ENCODE results near the gene FAM229A. TPM values are rescaled to one million over a fixed set of nuclear protein-coding genes. Genes with fewer than 3 reads are reported as not detected.

The FAM229A gene
- total RNA-seq, 2 experiments from 2014 or later, result 3.6 to 4.2 TPM

DNA sequence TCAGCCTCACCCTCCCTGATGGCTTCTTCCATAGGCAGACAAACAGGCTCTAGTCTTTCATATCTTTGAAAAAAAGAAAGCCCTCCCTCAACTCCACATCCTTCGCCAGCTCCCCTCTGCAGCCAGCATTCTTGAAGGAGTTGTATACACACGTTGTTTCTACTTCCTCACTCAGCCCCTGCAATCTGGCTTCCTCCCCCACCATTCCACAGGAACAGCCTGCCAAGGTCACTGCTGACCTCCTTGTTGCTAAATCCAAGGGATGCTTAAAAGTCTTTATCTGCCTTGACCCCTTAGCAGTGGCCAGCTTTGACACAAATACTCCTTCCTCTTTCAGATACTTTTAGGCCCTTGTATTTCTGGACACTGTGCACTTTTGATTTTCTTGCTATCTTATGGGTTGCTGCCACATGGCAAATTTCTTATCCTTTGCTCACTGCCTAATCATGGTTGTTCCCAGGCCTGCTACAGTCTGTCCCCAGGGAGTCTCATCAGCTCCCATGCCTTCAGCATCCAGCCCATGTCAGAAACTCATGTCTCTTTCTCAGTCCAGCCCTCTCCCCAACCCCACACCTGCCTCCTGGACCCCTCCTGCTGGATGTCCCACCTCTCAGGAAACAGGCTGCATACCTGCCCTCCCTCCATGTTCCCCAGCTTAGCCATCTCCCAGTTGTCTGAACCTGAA, 8.3 kb downstream of the FAM229A start:
- Mint-ChIP-seq H3K27me3 (no peaks in the 10 kb centered on the region), H3K4me3 (no peak overlapping the region), H3K27ac (no peak overlapping the region), H3K9me3 (peaks cover 4% of the 10 kb centered on the region), H3K36me3 (no peaks in the 10 kb centered on the region), H3K4me1 (ENCODE audit: low read depth) (peaks cover 24% of the 10 kb centered on the region)
- POLR2A ChIA-PET, result interaction anchor here (1.4 to 2.4 kb wide), 2 partner anchors 17 to 18 kb away, joined by 3 to 9 read pairs; partner anchors contain the start of gene MARCKSL1
- no peak for DNase-seq
- CTCF ChIA-PET, result interaction anchor here (0.5 to 1.6 kb wide), 2 partner anchors 10 to 138 kb away, joined by 3 to 7 read pairs; no protein-coding TSS in a partner anchor
- intact Hi-C loops (cut with micrococcal nuclease), result no loop called here

GRCh38 chr1:32353431-32353830, 8.9 kb downstream of the FAM229A start:
- no peak overlapping the region for H3K4me3 Mint-ChIP-seq
- H3K27ac Mint-ChIP-seq, result no peak overlapping the region
- intact Hi-C loops (cut with micrococcal nuclease), result no loop called here
- DNase-seq, result no peak
- H3K4me1 Mint-ChIP-seq (ENCODE audit: low read depth), result peaks cover 30% of the 10 kb centered on the region
- ChIA-PET POLR2A (interaction anchor here (1.2 to 2.4 kb wide), 4 partner anchors 16 to 298 kb away, joined by 3 to 9 read pairs (median 4); partner anchors contain the start of genes BSDC1, MARCKSL1 and RBBP4), CTCF (interaction anchor here (0.5 to 3.3 kb wide), 3 partner anchors 11 to 138 kb away, joined by 3 to 18 read pairs (median 6); partner anchors contain the start of gene MARCKSL1)
- H3K27me3 Mint-ChIP-seq, result no peaks in the 10 kb centered on the region
- H3K36me3 Mint-ChIP-seq, result no peaks in the 10 kb centered on the region
- peaks cover 4% of the 10 kb centered on the region for H3K9me3 Mint-ChIP-seq

GRCh38 chr1:32352831-32353383, 9.4 kb downstream of the FAM229A start:
- Mint-ChIP-seq H3K36me3 (no peaks in the 10 kb centered on the region), H3K9me3 (peaks cover 4% of the 10 kb centered on the region), H3K27ac (no peak overlapping the region), H3K27me3 (no peaks in the 10 kb centered on the region), H3K4me1 (ENCODE audit: low read depth) (peaks cover 34% of the 10 kb centered on the region), H3K4me3 (no peak overlapping the region)
- POLR2A ChIA-PET, result interaction anchor here (1.2 to 2.4 kb wide), 3 partner anchors 17 to 298 kb away, joined by 3 to 9 read pairs (median 6); partner anchors contain the start of genes BSDC1, MARCKSL1 and RBBP4
- intact Hi-C loops (cut with micrococcal nuclease), result no loop called here
- CTCF ChIA-PET, result interaction anchor here (1.2 to 3.3 kb wide), 3 partner anchors 17 to 137 kb away, joined by 6 to 18 read pairs (median 8); partner anchors contain the start of gene MARCKSL1
- DNase-seq, result no peak

- CTCF ChIA-PET, result interaction anchor here (1.0 to 3.3 kb wide), 4 partner anchors 16 to 137 kb away, joined by 4 to 18 read pairs (median 7); partner anchors contain the start of gene MARCKSL1
- Mint-ChIP-seq H3K27me3 (no peaks in the 10 kb centered on the region), H3K36me3 (no peaks in the 10 kb centered on the region), H3K27ac (no peak overlapping the region), H3K4me3 (peak overlapping the region; percentile 54), H3K4me1 (ENCODE audit: low read depth) (peaks cover 34% of the 10 kb centered on the region), H3K9me3 (peaks cover 4% of the 10 kb centered on the region)
- intact Hi-C loops (cut with micrococcal nuclease), result no loop called here
- POLR2A ChIA-PET, result interaction anchor here (0.9 to 2.4 kb wide), 4 partner anchors 16 to 299 kb away, joined by 3 to 9 read pairs (median 4); partner anchors contain the start of genes BSDC1, MARCKSL1 and RBBP4
- no peak for DNase-seq
These were observed 10.0 kb downstream of the FAM229A start for GRCh38 chr1:32352239-32352745.

DNA sequence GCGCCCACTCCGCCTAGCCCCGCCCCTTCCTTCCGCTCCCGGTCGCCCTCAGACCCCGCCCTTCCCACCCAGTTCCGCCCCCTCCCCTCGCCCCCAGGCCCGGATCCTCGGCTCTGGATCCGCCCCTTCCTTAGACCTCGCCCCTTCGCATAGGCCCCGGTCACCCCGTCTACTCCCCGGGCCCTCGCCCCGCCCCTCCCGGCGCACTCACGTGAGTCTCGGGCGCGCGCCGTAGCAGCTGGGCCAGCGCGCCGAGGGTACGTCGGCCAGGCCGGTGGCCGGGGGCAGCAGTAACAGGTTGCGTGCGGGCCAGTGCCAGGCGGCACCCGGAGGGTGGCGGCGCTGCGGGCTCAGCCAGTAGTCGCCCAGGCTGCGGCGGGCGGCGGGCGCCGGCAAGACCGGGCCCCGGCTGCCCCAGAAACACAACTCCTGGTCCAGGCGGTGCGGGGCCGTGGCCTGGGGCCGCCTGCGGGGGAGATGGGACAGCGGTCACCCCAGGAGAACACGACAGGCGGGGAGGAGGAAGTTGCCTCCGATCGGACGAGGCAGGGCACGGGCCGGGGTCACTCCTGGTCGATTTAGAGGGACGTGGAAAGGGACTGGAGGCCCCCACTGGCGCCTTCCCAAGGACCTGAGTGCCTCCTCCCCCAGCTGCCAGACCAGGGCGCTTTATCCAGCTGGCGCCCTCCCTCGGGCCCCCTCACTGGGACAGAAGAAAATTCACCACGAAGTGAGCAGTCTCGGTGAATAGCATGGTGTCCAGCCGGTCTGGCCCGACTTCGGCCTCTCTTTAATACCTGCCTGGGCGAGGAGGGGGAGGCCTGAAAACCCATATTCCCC, 10.7 kb downstream of the FAM229A start:
- Mint-ChIP-seq H3K36me3 (no peaks in the 10 kb centered on the region), H3K4me1 (ENCODE audit: low read depth) (peaks cover 34% of the 10 kb centered on the region), H3K9me3 (peaks cover 4% of the 10 kb centered on the region), H3K27me3 (no peaks in the 10 kb centered on the region), H3K4me3 (peak overlapping the region; percentile 79), H3K27ac (peak overlapping the region; percentile 81)
- intact Hi-C loops (cut with micrococcal nuclease), result loop anchor here (1.0 kb wide), 2 partner anchors 12 to 243 kb away; partner anchors contain the start of gene KPNA6
- POLR2A ChIA-PET, result interaction anchor here (0.9 to 2.4 kb wide), 6 partner anchors 12 to 43 kb away, joined by 3 to 9 read pairs (median 4); partner anchors contain the start of genes BSDC1 and MARCKSL1
- DNase-seq, result peak; percentile 95
- CTCF ChIA-PET, result interaction anchor here (0.8 to 3.3 kb wide), 7 partner anchors 14 to 136 kb away, joined by 3 to 18 read pairs (median 4); partner anchors contain the start of genes BSDC1 and MARCKSL1

GRCh38 chr1:32350785-32351398, 11.4 kb downstream of the FAM229A start:
- Mint-ChIP-seq H3K9me3 (peaks cover 4% of the 10 kb centered on the region), H3K27me3 (no peaks in the 10 kb centered on the region), H3K36me3 (no peaks in the 10 kb centered on the region), H3K4me1 (ENCODE audit: low read depth) (peaks cover 41% of the 10 kb centered on the region), H3K4me3 (peak overlapping the region; percentile 79), H3K27ac (peak overlapping the region; percentile 81)
- ChIA-PET POLR2A (interaction anchor here (1.1 to 1.7 kb wide), 3 partner anchors 11 to 44 kb away, joined by 3 to 9 read pairs (median 3); partner anchors contain the start of genes BSDC1 and MARCKSL1), CTCF (interaction anchor here (0.8 to 3.3 kb wide), 5 partner anchors 13 to 135 kb away, joined by 3 to 18 read pairs (median 3); partner anchors contain the start of gene BSDC1)
- intact Hi-C loops (cut with micrococcal nuclease), result loop anchor here (1.0 kb wide), 2 partner anchors 12 to 243 kb away; partner anchors contain the start of gene KPNA6
- no peak for DNase-seq

GRCh38 chr1:32349211-32349708, 13.0 kb downstream of the FAM229A start:
- Mint-ChIP-seq H3K36me3 (no peaks in the 10 kb centered on the region), H3K4me1 (ENCODE audit: low read depth) (peaks cover 51% of the 10 kb centered on the region), H3K27ac (peak overlapping the region; percentile 60), H3K4me3 (no peak overlapping the region), H3K9me3 (peaks cover 4% of the 10 kb centered on the region), H3K27me3 (no peaks in the 10 kb centered on the region)
- DNase-seq, result no peak
- POLR2A ChIA-PET, result no interaction called here
- CTCF ChIA-PET, result interaction anchor here (0.6 to 1.8 kb wide), 2 partner anchors 133 to 240 kb away, joined by 3 read pairs; no protein-coding TSS in a partner anchor
- intact Hi-C loops (cut with micrococcal nuclease), result no loop called here

DNA sequence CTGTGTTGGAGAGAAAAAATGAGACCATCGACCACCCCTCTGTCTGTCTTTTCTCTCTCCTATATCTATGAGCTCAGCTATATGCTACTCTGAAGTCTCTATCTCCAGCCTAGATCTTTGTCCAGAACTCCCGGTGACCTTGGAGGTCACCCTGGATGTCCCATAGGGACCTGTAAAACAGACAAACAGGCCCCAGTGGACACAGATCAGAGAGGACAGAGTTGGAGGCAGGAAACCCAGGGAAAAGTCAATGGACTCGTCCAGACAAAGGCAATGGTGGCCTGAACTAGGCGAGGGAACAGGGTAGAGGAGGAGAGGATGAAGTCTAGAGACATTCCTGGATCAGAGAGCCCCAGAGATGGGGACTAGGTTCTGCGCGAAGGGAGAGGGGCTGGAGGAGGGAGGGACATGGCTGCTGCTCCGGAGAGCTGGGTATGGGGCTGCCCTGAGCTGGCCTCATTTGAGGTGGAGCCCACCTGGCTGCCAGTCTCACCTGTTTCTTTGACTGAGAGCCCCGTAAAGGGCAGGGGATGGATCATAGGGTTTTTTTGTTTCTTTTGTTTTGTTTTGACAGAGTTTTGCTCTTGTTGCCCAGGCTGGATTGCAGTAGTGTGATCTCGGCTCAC, 15.6 kb downstream of the FAM229A start:
- intact Hi-C loops (cut with micrococcal nuclease), result no loop called here
- CTCF ChIA-PET, result interaction anchor here (0.8 to 1.7 kb wide), 2 partner anchors 9 to 11 kb away, joined by 3 to 5 read pairs; partner anchors contain the start of gene MARCKSL1

DNA sequence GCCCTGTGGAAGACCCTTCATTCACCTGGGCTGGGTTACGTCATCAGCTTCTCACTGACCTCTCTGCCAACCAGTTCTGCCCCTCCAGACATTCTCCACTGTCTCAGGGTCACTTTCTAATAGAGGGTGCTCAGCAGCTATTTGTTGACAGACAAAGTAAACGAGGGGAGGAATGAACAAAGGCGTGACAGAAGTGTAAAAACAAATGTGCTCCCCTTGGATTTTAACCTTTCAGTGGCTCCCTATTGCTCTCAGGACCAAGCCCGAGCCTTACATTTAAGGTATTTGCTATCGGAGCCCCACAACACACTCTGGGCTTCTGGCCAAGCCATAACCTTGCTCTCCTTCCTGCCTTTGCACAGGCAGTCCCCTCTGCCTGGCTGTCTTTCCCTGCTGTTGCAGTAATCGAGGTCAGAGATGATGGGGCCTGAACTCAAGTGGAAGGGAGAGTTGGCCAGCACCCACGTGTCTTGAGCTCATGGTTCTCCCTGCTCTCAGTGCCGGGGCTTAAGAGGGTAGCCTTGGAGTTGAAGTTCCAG, 16.9 kb downstream of the FAM229A start:
- Mint-ChIP-seq H3K36me3 (no peaks in the 10 kb centered on the region), H3K27ac (no peak overlapping the region), H3K4me3 (no peak overlapping the region), H3K4me1 (ENCODE audit: low read depth) (peaks cover 41% of the 10 kb centered on the region), H3K27me3 (no peaks in the 10 kb centered on the region), H3K9me3 (peaks cover under 1% of the 10 kb centered on the region)
- intact Hi-C loops (cut with micrococcal nuclease), result no loop called here
- POLR2A ChIA-PET, result interaction anchor here (0.7 to 0.9 kb wide), 2 partner anchors 54 to 331 kb away, joined by 3 to 9 read pairs; partner anchors contain the start of gene HDAC1
- DNase-seq, result no peak
- CTCF ChIA-PET, result interaction anchor here (1.1 to 1.7 kb wide), 2 partner anchors 56 to 129 kb away, joined by 3 to 6 read pairs; no protein-coding TSS in a partner anchor

More for the DNA sequence above, 15.6 kb downstream of the FAM229A start:
- Mint-ChIP-seq H3K27me3 (no peaks in the 10 kb centered on the region), H3K36me3 (no peaks in the 10 kb centered on the region), H3K4me3 (no peak overlapping the region), H3K9me3 (peaks cover 4% of the 10 kb centered on the region), H3K4me1 (ENCODE audit: low read depth) (peaks cover 49% of the 10 kb centered on the region), H3K27ac (no peak overlapping the region)
- no peak for DNase-seq
- POLR2A ChIA-PET, result interaction anchor here (1.7 kb wide), 1 partner anchor 11 kb away, joined by 5 read pairs; the partner anchor contains the start of gene MARCKSL1

DNA sequence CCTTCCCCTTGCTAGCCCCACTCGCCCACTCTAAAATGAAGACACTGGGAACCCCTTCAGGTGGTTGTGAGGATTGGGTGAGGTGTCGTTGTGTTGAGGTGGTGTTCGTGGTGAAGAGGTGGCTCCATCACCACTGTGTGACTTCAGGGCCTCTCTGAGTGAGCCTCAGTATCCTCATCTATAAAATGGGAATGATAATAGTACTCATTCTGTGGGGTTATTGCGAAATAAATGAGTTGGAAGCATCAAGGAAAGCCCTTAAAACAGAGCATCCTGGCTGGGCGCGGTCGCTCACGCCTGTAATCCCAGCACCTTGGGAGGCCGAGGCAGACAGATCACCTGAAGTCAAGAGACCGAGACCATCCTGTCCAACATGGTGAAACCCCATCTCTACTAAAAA, 19.6 kb downstream of the FAM229A start:
- Mint-ChIP-seq H3K27ac (no peak overlapping the region), H3K4me1 (ENCODE audit: low read depth) (peaks cover 40% of the 10 kb centered on the region), H3K4me3 (no peak overlapping the region), H3K36me3 (no peaks in the 10 kb centered on the region), H3K27me3 (no peaks in the 10 kb centered on the region), H3K9me3 (no peaks in the 10 kb centered on the region)
- ChIA-PET CTCF (interaction anchor here (1.4 kb wide), 1 partner anchor 13 kb away, joined by 3 read pairs; no protein-coding TSS in a partner anchor), POLR2A (no interaction called here)
- DNase-seq, result no peak
- intact Hi-C loops (cut with micrococcal nuclease), result no loop called here
